T-cell (primary cell): ENCODE measurements around the gene HERC5. TPM values are rescaled to one million over a fixed set of nuclear protein-coding genes. Genes with fewer than 3 reads are reported as not detected.
A peak's percentile ranks its signal among the peaks of the same experiment; 100 is the strongest.
"Not testable (repeated sequence)": the region's sequence is repeated elsewhere in the genome, so short reads cannot be mapped to it uniquely, and the experiment has no call there.

Source experiments
- ATAC-seq, 4 experiments: fragments of 200-7000 bp in 3 of 4; fragments of 150-1000 bp in 1 of 4; cut with Tn5 transposase; replicated peaks in 1 of 4; 1 replicate in 3 of 4; 2 replicates in 1 of 4; pipeline ENCODE4 v1.10.0; 2021; ENCODE audit warnings: moderate library complexity in 3 of 4, mild to moderate bottlenecking in 2 of 4, moderate number of reproducible peaks in 1 of 4
- CTCF ChIA-PET, 2 donors: fragments of 300-600 bp; sonication (Branson Sonifier 250); formaldehyde crosslinking; loops; one replicate each; lab custom pipeline; 2022; ENCODE audit warnings: antibody characterized with exemption in 2 of 2; lab: Charles Lee
- POLR2A ChIA-PET, 2 donors: fragments of 300-600 bp; sonication (Branson Sonifier 250); formaldehyde crosslinking; loops; one replicate each; lab custom pipeline; 2022; ENCODE audit warnings: antibody characterized with exemption in 2 of 2; lab: Charles Lee
- DNase-seq, 35 experiments: peaks; one replicate each; pipeline versions ENCODE4 v3.0.0 to v3.0.0-alpha.2; 2013 to 2023
- H3K27ac ChIP-seq: one replicate; pipeline ENCODE4 v1.5.1; 2013; ENCODE audit warnings: low read length
- H3K27me3 ChIP-seq, 2 experiments: replicated peaks in 1 of 2; 1 replicate in 1 of 2; 2 replicates in 1 of 2; pipeline versions ENCODE4 v1.6.1 to v1.7.0; 2013; ENCODE audit warnings: low read length in 1 of 2, mixed read lengths in 1 of 2; ENCODE audit not compliant: control insufficient read depth in 2 of 2, insufficient read depth in 2 of 2; ENCODE audit errors: extremely low read depth in 1 of 2
- H3K36me3 ChIP-seq, 2 donors: 1 replicate in 1 of 2; 2 replicates in 1 of 2; pipeline versions ENCODE4 v1.6.1 to v1.7.0; 2013; ENCODE audit warnings: low read length in 1 of 2; ENCODE audit not compliant: control insufficient read depth in 2 of 2, insufficient read depth in 1 of 2; ENCODE audit errors: extremely low read depth in 1 of 2
- H3K4me1 ChIP-seq, 2 experiments: 1 replicate in 1 of 2; 2 replicates in 1 of 2; pipeline versions ENCODE4 v1.6.1 to v1.7.0; 2013; ENCODE audit warnings: low read length in 2 of 2, mixed read lengths in 1 of 2; ENCODE audit not compliant: insufficient read depth in 2 of 2, control insufficient read depth in 1 of 2; ENCODE audit errors: extremely low read depth in 1 of 2
- H3K4me3 ChIP-seq, 2 donors: 1 replicate in 1 of 2; 2 replicates in 1 of 2; pipeline versions ENCODE4 v1.5.1 to v1.7.0; 2013; ENCODE audit warnings: mild to moderate bottlenecking in 2 of 2, low read length in 1 of 2, moderate library complexity in 1 of 2; ENCODE audit not compliant: control insufficient read depth in 1 of 2; ENCODE audit errors: extremely low read depth in 1 of 2
- H3K9me3 ChIP-seq: 2 replicates; pipeline ENCODE4 v1.7.0; 2013
- H3K27ac Mint-ChIP-seq, 2 donors: one replicate each; pipeline ENCODE4 v1.8.0; 2020 to 2021; ENCODE audit warnings: mild to moderate bottlenecking in 2 of 2, mixed read lengths in 2 of 2
- H3K27me3 Mint-ChIP-seq, 2 donors: one replicate each; pipeline ENCODE4 v1.8.0; 2021 to 2022; ENCODE audit warnings: mixed read lengths in 2 of 2
- H3K36me3 Mint-ChIP-seq: one replicate; pipeline ENCODE4 v1.8.0; 2021; ENCODE audit warnings: mixed read lengths
- H3K4me1 Mint-ChIP-seq, 3 donors: one replicate each; pipeline ENCODE4 v1.8.0; 2020 to 2022; ENCODE audit warnings: mixed read lengths in 3 of 3, mild to moderate bottlenecking in 1 of 3
- H3K4me3 Mint-ChIP-seq, 3 donors: one replicate each; pipeline ENCODE4 v1.8.0; 2020 to 2022; ENCODE audit warnings: mild to moderate bottlenecking in 3 of 3, mixed read lengths in 3 of 3, moderate library complexity in 3 of 3
- H3K9me3 Mint-ChIP-seq, 3 donors: one replicate each; pipeline ENCODE4 v1.8.0; 2020 to 2022; ENCODE audit warnings: mixed read lengths in 3 of 3
- WGBS: methylation state at CpG from one replicate; pipeline ENCODE4 v1.1.5; 2013; ENCODE audit warnings: missing lambda C conversion rate; ENCODE audit not compliant: insufficient coverage; 5-methylcytosine and 5-hydroxymethylcytosine counted together
- total RNA-seq, 35 experiments: library from RNA in 6 of 35; stranded (reverse) in 6 of 35; fragments of 120-200 nt in 1 of 35; gene quantifications; one replicate each; pipeline versions ENCODE4 v1.2.1 to v1.2.4 and lab custom pipeline; 2013 to 2026

Gene HERC5
- total RNA-seq, 5 donors from 2014 or later (not counting 1 experiment from before 2014, with no cell fraction given), result 8.1 to 15.5 (median 11.4) TPM

DNA sequence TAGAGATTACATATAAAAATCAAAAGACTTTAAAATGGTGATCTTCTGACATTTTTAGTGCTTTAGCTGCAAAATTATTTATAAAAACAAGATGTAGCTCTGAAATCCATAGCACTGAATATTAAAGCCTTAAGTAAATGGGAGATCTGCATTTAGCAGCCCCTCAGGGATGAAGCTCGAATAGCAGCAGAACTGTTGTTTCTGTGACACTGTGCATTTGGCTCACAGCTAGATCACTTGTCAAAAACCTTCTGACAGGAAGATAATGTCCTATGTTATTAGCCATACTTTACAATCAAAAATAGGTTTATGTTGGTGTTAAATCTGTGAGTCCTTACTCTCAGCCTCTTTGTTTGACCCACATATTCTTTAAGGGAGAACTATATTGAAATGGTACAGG, 80.8 kb downstream of the HERC5 start:
- Histone ChIP-seq H3K27ac (no peak overlapping the region), H3K27me3 (no peaks in the 10 kb centered on the region), H3K4me1 (peaks cover 0 to 6% of the 10 kb centered on the region in 2 experiments), H3K36me3 (no peaks in the 10 kb centered on the region), H3K9me3 (no peaks in the 10 kb centered on the region), H3K4me3 (no peak overlapping the region)
- DNase-seq, result no peak
- Mint-ChIP-seq H3K4me1 (peaks cover 5 to 7% (median 7%) of the 10 kb centered on the region in 3 donors), H3K9me3 (no peaks in the 10 kb centered on the region), H3K4me3 (no peak overlapping the region), H3K27me3 (no peaks in the 10 kb centered on the region), H3K36me3 (no peaks in the 10 kb centered on the region), H3K27ac (no peak overlapping the region)
- CTCF ChIA-PET, result interaction anchor here in 1 of 2 donors (1.0 to 1.6 kb wide), 2 partner anchors 122 to 484 kb away, joined by 3 to 8 read pairs; no protein-coding TSS in a partner anchor
- POLR2A ChIA-PET, result no interaction called here
- ATAC-seq, result no peak
- no CpG with 5 or more reads among the region's 1 CpG for WGBS

DNA sequence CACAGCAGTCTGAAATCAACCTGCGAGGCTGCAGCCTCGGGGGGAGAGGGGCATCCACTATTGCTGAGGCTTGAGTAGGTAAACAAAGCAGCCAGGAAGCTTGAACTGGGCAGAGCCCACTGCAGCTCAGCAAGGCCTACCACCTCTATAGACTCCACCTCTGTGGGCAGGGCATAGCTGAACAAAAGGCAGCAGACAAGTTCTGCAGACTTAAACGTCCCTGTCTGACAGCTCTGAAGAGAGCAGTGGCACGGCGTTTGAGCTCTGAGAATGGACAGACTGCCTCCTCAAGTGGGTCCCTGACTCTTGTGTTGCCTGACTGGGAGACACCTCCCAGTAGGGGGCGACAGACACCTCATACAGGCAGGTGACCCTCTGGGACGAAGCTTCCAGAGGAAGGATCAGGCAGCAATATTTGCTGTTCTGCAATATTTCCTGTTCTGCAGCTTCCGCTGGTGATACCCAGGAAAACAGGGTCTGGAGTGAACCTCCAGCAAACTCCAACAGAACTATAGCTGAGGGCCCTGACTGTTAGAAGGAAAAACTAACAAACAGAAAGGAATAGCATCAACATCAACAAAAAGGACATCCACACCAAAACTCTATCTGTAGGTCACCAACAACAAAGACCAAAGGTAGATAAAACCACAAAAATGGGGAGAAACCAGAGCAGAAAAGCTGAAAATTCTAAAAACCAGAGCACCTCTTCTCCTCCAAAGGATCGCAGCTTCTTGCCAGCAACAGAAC, 82.6 kb downstream of the HERC5 start:
- Mint-ChIP-seq H3K27ac (peak overlapping the region in 1 of 2 donors; percentile 50), H3K4me3 (peak overlapping the region in 1 of 3 donors; percentile 2)
- not testable (repeated sequence) for H3K9me3 ChIP-seq, H3K27me3 Mint-ChIP-seq, H3K4me1 Mint-ChIP-seq, H3K36me3 ChIP-seq, H3K27me3 ChIP-seq, H3K27ac ChIP-seq, H3K4me3 ChIP-seq, H3K36me3 Mint-ChIP-seq, H3K4me1 ChIP-seq, H3K9me3 Mint-ChIP-seq
- WGBS, result 9% methylated on average over 7 of the region's 9 CpGs
- ChIA-PET CTCF (interaction anchor here (0.6 to 2.6 kb wide), 38 partner anchors 8 to 485 kb away, joined by 3 to 21 read pairs (median 4); no protein-coding TSS in a partner anchor), POLR2A (interaction anchor here (0.6 to 0.9 kb wide), 3 partner anchors 54 to 105 kb away, joined by 3 to 4 read pairs (median 3); no protein-coding TSS in a partner anchor)
- DNase-seq, result peak; percentile 29 to 79 (median 63)
- peak in 3 of 4 experiments; percentile 35 to 50 (median 47) for ATAC-seq

DNA sequence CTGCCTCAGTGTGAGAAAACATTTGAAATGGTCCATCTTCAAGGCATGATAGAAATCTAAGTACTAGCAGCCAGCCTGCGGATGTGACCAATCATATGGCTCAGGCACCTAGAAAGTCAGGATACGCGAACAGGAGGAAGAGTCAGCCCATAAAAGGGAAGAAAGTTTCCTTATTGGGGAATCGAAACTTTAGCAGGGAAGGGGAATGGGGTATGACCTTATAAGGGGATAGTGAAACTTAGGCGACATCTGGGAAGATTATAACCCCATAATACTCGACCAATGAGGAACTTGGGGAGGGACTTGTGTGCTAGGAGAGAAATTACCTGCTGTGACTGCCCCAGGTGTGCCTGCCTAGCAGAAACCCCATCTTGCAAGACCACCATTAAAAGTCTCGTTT, 92.9 kb downstream of the HERC5 start:
- Histone ChIP-seq H3K4me1 (no peaks in the 10 kb centered on the region), H3K4me3 (no peak overlapping the region), H3K27me3 (no peaks in the 10 kb centered on the region), H3K27ac (no peak overlapping the region), H3K9me3 (no peaks in the 10 kb centered on the region), H3K36me3 (no peaks in the 10 kb centered on the region)
- no peak overlapping the region for H3K27ac Mint-ChIP-seq
- H3K4me3 Mint-ChIP-seq, result no peak overlapping the region
- no peaks in the 10 kb centered on the region for H3K9me3 Mint-ChIP-seq
- POLR2A ChIA-PET, result no interaction called here
- CTCF ChIA-PET, result no interaction called here
- WGBS, result 93% methylated on average over 3 of the region's 7 CpGs
- no peak for ATAC-seq
- H3K36me3 Mint-ChIP-seq, result no peaks in the 10 kb centered on the region
- DNase-seq, result no peak
- H3K27me3 Mint-ChIP-seq, result no peaks in the 10 kb centered on the region
- no peaks in the 10 kb centered on the region for H3K4me1 Mint-ChIP-seq

Other genes with a start within 250 kb of the HERC5 start
- 10 to 100 TPM; 74.2 to 91.1 (median 84.8) TPM for gene PPM1K, start 172.6 kb upstream of the HERC5 start, total RNA-seq
- gene HERC6, start 78.3 kb upstream of the HERC5 start, total RNA-seq, result 10 to 100 TPM; 13.9 to 25.2 (median 19.7) TPM
- gene PYURF, start 66.7 kb downstream of the HERC5 start, total RNA-seq, result 10 to 100 TPM; 39.9 to 60.7 (median 53.7) TPM
- gene HERC3, start 135.4 kb downstream of the HERC5 start, total RNA-seq, result 10 to 100 TPM; 68.4 to 91.5 (median 73.6) TPM
- 10 to 100 TPM in 2 of 5 donors, 1 to 10 TPM in 3; 1.2 to 10.4 (median 2.3) TPM for gene NAP1L5, start 240.7 kb downstream of the HERC5 start, total RNA-seq